NT2/D1 (cell line): Measurements from ENCODE around the gene SBF2.

ENCODE experiments used
- SUZ12 ChIP-seq: IDR thresholded peaks from 2 replicates; pipeline ENCODE4 v1.6.1; 2011; ENCODE audit not compliant: insufficient read length, insufficient read depth; ENCODE audit errors: extremely low read depth
- YY1 ChIP-seq: IDR thresholded peaks from 2 replicates; pipeline ENCODE4 v1.6.1; 2011; ENCODE audit not compliant: insufficient read length, insufficient read depth
- ZNF274 ChIP-seq: IDR thresholded peaks from 2 replicates; pipeline ENCODE4 v1.6.1; 2011; ENCODE audit warnings: mild to moderate bottlenecking, low read depth, low read length

DNA sequence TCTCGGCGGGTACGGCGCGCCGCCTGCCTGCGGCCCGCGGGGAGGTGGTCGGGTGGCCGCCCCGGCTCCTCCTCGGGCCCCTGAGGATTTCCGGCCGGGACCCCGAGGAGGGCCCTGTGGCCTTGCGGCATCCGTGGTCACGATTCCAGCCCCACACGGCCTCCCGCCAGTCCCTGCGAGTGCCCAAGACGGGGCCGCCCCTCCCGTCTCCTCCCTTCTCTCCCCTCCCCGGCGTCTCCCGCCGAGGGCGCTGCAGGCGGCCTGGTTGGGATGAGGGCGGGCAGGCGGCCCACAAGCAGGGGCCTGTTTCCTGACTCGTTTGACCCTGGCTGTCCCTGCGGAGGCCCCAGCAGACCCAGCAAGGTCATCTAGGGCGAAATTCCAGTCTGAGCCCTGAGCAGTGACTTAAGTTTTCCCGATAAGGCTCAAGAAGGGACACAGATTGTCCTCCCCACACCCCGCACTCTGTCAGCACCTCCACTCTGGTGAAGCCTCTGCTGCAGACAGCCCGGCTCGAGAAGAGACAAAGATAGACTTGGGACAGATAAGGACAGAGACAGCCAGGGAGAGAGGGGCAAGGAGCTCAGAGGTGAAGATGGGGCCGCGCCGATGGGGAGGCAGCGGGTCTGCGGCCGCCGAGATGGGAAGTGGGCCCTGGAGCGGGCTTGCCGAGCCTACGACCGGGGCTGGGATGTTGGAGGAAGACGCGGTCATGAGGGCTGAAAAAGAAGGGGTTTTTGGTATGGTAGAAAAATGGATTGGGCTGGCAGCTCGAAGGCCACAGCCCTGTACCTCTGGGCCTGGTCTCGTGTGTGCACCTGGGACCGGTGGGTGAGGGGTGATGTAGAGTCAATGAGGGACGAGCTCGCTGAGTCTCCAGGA is 535.1 kb downstream of the SBF2 start:
- TF ChIP-seq ZNF274, result no peak
- no peak for TF ChIP-seq SUZ12
- TF ChIP-seq YY1, result no peak
